ENCODE results near the gene ALOXE3.
A peak's percentile ranks its signal among the peaks of the same experiment; 100 is the strongest.
"Not testable (repeated sequence)": the region's sequence is repeated elsewhere in the genome, so short reads cannot be mapped to it uniquely, and the experiment has no call there.

The ALOXE3 gene

DNA sequence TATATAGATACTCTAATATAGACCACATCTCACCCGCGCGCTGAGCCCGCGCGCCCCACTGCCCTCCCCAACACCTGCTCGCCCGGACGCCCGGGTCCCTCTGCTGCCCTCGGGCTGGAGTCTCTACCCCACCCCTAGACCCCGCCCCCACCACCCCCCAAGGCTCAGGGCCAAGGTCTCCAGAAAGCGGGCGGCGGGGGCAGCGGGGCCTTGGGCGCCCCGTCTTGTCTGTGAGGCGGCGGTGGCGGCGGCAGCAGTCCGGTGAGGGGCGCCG, 3.0 kb upstream of the ALOXE3 start:
- no peak for DNase-seq

DNA sequence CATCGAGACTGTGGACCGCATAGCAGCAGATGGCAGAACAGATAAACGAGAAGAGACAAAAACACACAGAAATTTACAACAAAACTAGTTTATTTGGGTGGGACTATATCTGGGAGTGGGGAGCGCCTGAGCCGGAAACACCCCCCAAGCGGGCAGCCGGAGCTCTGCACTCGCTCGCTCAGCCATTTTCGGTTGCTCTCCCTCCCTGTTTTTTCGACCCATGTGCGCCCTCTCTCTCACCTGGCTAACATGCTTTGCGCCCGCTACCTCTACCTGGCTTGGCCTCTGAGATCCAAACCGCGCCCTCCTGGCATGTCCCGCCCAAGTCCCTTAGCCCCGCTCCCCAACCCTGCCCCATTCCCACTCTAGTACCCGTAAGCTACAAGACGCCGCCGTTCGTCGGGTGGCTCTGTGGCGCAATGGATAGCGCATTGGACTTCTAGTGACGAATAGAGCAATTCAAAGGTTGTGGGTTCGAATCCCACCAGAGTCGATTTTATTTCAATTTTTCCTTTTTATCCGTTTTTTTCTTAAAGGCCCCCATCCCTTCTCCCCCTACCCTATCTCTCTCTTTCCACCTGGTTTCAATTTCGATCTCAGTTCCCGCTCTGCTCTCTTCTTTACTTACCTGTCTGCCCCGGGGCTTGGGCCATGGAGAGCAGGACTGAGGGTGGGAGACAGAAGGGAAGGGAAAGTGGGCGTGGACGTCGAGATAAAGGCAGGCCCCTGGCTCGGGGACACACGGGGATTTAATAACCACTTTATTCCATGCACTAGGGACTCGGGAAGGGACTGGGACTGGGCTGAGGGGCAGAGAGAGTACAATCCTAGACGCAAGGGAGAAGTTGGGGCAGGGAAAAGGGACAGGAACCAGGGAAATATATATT, 2.4 kb upstream of the ALOXE3 start:
- peak; percentile 70 for DNase-seq

DNA sequence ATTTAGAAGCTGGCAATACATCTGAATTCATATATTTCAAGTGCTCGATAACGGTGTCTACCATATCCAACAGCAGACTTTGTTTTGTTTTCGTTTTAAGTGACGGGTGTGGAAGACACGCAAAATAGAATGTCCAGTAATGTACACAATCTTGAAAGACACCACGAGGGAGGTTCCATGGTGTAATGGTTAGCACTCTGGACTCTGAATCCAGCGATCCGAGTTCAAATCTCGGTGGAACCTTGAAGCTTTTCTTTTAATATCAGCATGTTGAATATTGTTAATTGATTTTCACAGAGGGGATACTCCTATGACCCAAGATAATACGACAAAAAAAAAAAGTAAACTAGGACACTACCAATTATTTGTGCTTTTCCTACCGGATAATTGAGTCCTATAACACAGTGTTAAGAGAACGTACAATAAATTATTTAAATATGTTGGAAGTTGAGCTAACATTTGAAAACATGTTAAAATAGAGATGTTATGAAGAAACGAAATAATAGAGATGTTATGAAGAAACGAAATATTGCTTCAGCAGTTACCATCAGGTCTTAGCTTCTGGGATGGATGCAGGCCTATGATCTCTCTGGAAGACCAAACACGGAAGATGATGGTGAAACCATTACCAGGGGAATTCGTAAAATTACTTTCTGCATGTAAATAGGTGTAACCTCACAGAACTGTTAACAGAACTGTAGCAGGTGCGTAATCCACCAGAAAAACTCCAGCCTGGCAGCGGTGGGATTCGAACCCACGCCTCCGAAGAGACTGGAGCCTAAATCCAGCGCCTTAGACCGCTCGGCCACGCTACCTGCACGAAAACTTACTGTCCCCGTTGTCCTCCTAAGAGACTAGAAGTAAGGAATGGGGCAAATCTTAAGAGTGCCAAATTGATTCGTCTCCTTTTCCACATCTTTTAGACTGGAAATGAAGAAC, 1.5 kb upstream of the ALOXE3 start:
- DNase-seq, result peak; percentile 83

DNA sequence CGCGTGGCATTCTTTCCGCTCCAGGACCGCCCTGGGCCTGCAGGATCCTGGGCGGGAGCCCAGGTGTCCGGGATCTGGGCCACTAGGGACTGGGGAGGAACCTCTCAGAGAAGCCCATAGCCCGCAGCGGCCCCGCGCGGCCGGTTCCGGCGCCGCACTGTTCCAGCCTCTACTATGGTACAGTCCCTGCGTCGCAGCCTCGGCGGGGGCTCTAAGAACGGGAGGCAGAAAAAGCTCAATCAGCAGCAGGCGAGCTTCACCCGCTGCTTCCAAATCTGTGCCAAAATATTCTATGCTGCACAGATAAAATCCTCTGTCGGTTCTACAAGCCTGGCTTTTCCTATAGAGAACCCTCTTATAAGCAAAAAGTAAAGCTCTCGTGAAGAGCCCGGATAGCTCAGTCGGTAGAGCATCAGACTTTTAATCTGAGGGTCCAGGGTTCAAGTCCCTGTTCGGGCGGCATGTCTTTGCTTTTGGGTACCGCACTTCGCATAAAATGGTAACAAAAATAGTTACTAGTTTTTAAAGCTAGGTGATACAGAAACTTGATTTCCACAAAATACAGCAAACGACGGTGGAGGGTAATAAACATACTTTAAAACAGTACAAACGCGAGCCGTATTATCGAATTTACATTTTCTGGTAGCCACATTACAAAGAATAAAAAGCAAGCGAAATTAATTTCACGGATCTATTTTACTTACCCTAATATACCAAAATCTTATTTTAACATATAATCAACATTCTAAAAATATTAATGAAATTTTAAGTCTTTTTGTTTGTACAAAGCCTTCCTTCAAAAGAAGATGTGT, 661 bp upstream of the ALOXE3 start:
- peak; percentile 83 for DNase-seq

DNA sequence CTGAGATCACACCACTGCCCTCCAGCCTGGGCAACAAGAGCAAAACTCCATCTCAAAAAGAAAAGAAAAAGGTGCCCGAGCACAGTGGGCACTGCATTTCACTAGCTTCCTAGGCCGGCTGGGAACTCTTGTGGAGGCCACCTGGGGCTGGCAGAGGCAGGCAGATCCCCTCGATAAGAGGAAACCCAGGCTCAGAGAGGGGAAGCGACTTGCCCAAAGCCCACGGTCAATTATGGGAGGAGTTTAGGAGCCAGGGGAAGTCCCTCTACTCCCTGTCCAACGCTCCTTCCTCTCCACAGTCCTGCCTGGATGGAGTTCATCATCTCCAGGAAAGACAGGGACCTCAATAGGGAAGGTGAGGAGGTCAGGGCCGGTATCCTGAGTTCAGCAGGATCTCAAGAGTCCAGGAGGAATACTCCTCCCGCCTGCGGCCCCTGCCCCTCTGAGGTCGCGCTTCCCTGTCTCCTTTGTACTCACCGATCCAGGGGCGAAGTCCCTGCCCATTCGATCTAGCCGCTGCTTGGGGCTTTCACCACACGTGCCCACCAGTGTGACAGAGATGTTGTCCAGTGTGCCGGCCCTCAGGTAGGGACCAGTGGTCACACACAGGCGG, 841 bp downstream of the ALOXE3 start:
- no peak for DNase-seq

GRCh38 chr17:8116776-8117175, 1.5 kb downstream of the ALOXE3 start:
- DNase-seq, result no peak

DNA sequence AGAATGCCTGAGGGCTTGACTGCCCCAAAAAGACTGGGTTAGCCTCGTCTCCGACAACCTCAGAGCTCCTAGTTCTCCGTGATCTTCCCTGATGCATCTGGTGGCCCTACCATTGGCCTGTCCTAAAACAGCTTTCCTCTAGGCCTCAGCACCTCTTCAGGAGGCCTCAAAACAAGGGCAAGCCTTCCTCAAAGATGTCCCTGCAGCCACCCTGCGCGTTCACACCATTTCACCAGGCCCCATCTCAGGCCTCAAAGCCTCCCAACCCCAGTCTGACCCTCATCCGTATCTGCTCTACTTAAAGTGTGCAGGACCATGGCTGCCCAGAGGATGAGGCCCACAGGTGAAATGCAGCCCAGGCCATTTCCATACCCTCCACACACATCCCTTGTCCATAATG, 7.4 kb downstream of the ALOXE3 start:
- no peak for DNase-seq

DNA sequence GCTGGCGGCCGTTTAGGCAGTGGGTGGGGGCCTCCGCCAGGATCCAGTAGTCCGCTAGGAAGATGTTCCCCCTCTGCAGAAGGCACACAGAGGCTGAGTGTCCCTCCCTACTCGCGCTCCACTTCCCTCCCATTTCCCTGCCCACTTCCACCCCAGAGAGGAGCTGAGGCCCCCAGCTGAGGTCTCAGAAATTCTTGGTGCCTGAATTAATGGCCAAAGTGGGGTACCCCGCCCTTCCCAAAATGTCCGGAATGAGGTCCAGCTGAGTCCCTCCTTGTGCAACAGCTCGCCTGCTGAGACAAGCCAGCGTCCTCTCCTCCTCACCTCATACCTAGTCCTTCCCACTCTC, 7.9 kb downstream of the ALOXE3 start:
- no peak for DNase-seq

DNA sequence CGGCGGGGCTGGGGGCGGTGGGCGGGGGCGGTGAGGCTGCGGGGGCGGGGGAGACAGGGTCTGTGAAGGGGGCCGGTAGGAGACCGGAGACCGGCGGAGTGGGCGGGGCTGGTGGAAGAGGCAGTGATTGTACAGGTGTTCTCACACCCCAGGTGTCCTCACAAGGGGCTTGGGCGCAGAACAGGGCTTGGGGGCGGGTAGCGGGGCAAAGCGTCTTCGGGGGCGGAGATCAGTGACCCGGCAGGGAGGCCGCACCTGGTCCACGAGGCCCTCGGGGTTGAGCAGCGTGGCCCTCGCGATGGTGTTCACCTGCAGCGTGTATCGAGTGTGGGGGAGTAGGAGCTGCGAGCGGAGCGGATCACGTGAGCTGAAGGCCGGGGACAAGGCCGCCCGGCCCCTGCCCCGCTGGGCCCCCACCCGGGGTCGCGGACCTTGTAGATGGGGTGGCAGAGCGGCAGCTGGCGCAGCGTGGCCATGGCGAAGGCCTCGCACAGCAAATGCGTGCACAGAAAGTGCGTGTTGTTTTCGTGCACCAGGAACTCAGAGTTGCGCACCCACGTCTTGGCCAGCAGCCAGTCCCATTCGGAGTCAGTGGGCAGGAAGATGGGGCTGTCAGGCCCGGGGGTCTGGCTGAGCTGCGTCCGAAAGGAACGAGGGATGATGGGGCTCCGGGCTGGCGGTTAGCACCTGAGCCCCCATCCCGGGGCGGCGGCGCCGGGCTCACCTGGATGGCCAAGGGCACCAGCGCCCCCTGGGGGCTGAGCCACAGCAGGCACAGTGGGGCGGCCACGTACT, 8.5 kb downstream of the ALOXE3 start:
- peak; percentile 76 for DNase-seq

DNA sequence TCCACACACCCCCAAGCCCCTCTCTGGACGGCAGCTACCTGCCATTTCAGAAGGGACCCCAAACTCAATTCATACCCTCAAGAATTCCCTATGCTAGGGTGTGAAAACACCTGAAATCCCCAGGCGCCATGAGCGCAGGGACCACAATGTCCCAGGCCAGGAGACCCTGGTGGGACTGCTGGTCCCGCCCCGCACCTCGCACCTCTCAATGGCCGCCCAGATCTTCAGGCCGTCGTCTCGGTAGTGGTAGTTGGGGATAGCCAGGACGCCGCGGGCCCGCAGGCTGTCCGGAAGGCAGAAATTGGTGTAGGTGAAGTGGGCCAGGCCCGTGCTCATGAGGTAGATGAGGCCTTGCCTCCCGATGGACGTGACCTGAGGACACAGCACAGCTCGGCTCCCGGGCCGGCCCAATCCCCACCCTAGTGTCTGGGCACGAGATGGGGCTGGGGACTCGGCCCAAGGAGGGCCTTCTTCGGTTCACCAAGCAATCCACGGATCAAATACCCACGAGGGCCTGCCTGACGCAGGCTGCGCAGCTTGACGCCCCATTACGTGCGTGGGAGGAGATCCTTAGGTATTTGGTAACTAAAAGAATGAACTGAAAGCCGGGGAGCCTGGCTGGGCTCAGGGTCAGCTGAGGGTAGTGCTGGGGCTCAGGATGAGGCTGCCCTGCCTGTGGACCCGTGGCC, 9.2 kb downstream of the ALOXE3 start:
- DNase-seq, result no peak

- DNase-seq, result not testable (repeated sequence)
Observed at GRCh38 chr17:8106980-8107379, 11.3 kb downstream of the ALOXE3 start.

GRCh38 chr17:8105957-8106398, 12.3 kb downstream of the ALOXE3 start:
- no peak for DNase-seq

DNA sequence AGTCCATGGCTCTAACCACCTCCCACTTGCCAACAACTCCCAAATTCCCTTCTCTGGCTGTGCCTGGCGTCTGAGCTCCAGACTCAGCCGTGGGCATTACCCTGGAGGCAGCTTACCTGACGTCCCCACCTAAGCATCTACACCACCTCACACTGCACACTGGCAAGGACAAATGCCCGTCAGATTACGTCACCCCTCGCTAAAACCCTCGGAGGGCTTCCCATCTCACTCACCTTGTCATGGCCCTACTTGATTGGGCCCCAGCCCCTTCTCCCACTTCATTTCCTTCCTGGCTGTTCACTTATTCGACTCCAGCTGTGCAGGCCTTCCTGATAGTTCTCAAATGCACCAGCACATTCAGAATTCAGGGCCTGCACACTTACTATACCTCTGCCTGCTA, 13.4 kb downstream of the ALOXE3 start:
- no peak for DNase-seq

- DNase-seq, result no peak
Observed at GRCh38 chr17:8103549-8103948, 14.8 kb downstream of the ALOXE3 start.

- DNase-seq, result no peak
Observed at GRCh38 chr17:8101721-8102120, 16.6 kb downstream of the ALOXE3 start.

DNA sequence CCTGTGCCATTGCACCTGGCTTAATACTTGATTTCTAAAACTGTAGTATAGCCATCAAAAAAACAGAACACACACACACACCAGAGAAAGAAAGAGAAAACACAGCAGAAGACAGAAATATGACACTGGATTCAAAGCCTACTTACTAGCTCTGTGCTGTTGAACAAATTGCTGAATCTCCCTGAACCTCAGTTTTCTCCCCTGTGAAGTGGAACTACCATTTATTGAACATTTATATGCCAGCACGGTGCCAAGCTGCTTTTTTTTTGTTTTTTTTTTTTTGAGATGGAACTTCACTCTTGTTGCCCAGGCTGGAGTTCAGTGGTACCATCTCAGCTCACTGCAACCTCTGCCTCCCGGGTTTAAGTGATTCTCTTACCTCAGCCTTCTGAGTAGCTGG, 17.6 kb downstream of the ALOXE3 start:
- DNase-seq, result no peak

- no peak for DNase-seq
Observed at GRCh38 chr17:8100111-8100510, 18.2 kb downstream of the ALOXE3 start.

DNA sequence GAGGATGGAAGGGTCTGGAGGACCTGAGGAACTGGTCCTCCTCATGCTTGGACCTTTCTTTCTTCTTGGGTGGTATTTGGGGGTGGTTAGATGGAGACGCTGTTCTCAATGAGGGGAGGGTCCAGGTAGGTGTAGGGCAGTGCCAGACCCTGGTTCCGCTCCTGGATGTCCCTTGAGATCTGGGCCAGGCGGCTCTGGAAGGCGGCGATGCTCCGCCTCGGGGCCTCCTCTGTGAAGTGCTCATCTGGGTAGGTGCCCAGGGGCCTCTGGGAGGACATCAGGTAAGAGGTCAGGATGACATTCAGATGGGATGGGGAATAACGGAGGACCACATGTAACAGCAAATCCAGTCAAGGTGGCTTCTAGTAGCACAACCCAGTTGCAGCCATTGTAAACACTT, 21.8 kb downstream of the ALOXE3 start:
- no peak for DNase-seq

DNA sequence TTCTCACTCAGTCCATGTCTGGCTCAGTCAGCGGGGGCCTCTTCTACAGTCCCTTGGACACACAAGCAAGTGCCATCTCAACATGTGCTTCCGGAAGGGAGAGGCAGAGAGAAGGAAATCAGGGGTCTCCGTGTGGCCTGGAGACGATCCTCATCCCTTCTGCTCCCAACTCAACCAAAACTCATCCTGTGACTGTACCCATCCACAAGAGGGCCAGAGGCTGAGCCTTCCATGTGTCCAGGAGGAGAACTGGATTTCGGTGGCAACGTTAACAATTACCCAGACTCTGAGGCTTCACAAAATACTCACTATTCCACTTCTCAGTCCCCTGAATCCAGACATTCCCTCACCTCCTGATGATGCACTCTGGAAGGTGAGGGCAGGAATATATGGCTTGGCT, 23.0 kb downstream of the ALOXE3 start:
- DNase-seq, result no peak

GRCh38 chr17:8091033-8091687, 27.2 kb downstream of the ALOXE3 start:
- peak; percentile 46 for DNase-seq

GRCh38 chr17:8089728-8090127, 28.6 kb downstream of the ALOXE3 start:
- no peak for DNase-seq

All from CD4-positive, alpha-beta T cell treated with Interferon gamma for 1 hour (primary cell).